GM21723 (cell line): ENCODE data around the gene MED15.
"Not testable (repeated sequence)": the region's sequence is repeated elsewhere in the genome, so short reads cannot be mapped to it uniquely, and the experiment has no call there.

Experiments used
- ATAC-seq: cut with Tn5 transposase; IDR thresholded peaks from one replicate; pipeline ENCODE4 v1.9.1; 2021; ENCODE audit warnings: mild to moderate bottlenecking, moderate library complexity; ENCODE audit not compliant: unreplicated experiment

The MED15 gene

GRCh38 chr22:20619045-20619892 is 111.9 kb downstream of the MED15 start:
- no peak for ATAC-seq

GRCh38 chr22:20619893-20620194 is 112.4 kb downstream of the MED15 start:
- not testable (repeated sequence) for ATAC-seq

- ATAC-seq = no peak
Measured at GRCh38 chr22:20621162-20621561, 113.8 kb downstream of the MED15 start.

- ATAC-seq = no peak
Measured at GRCh38 chr22:20622650-20623339, 115.4 kb downstream of the MED15 start.

- peak; percentile 78 for ATAC-seq
Measured at GRCh38 chr22:20624161-20624616, 116.8 kb downstream of the MED15 start.

GRCh38 chr22:20625270-20625669 is 117.9 kb downstream of the MED15 start:
- no peak for ATAC-seq

GRCh38 chr22:20626811-20627210 is 119.4 kb downstream of the MED15 start:
- no peak for ATAC-seq

GRCh38 chr22:20627432-20627831 is 120.0 kb downstream of the MED15 start:
- no peak for ATAC-seq

GRCh38 chr22:20628081-20628939 is 120.9 kb downstream of the MED15 start:
- ATAC-seq = no peak

- ATAC-seq = no peak
Measured at GRCh38 chr22:20629401-20629800, 122.0 kb downstream of the MED15 start.

- ATAC-seq = no peak
Measured at GRCh38 chr22:20630873-20631617, 123.6 kb downstream of the MED15 start.

GRCh38 chr22:20632082-20632481 is 124.7 kb downstream of the MED15 start:
- no peak for ATAC-seq

GRCh38 chr22:20632518-20632917 is 125.1 kb downstream of the MED15 start:
- no peak for ATAC-seq

- no peak for ATAC-seq
Measured at GRCh38 chr22:20634560-20635226, 127.3 kb downstream of the MED15 start.

GRCh38 chr22:20635227-20635591 is 127.8 kb downstream of the MED15 start:
- ATAC-seq = no peak

GRCh38 chr22:20636075-20636812 is 128.8 kb downstream of the MED15 start:
- ATAC-seq = no peak

GRCh38 chr22:20636945-20637344 is 129.5 kb downstream of the MED15 start:
- ATAC-seq = no peak
